GM18499 (cell line): ENCODE results near the gene MRPS24.
"Not testable (repeated sequence)": the region's sequence is repeated elsewhere in the genome, so short reads cannot be mapped to it uniquely, and the experiment has no call there.

Source experiments
- ATAC-seq: cut with Tn5 transposase; IDR thresholded peaks from one replicate; pipeline ENCODE4 v1.9.1; 2021; ENCODE audit warnings: moderate number of reproducible peaks; ENCODE audit not compliant: insufficient read depth, unreplicated experiment

The MRPS24 gene

GRCh38 chr7:43869006-43869866 lies at the start of gene MRPS24:
TSS of gene MRPS24 (minus strand) at chr7:43869517. CDS start at chr7:43869495, 22 bp downstream.
- peak; percentile 75 for ATAC-seq

- ATAC-seq = no peak
Measured at GRCh38 chr7:43915907-43916306, 46.6 kb upstream of the MRPS24 start.

GRCh38 chr7:43914795-43915194 lies 45.5 kb upstream of the MRPS24 start:
- no peak for ATAC-seq

GRCh38 chr7:43906331-43907010 lies 37.2 kb upstream of the MRPS24 start, which contains the start of gene URGCP:
TSS of gene URGCP (minus strand) at chr7:43906596. CDS start at chr7:43906575, 21 bp downstream.
- no peak for ATAC-seq

GRCh38 chr7:43905956-43906330 lies 36.6 kb upstream of the MRPS24 start:
- ATAC-seq = no peak

GRCh38 chr7:43905209-43905946 lies 36.1 kb upstream of the MRPS24 start:
- ATAC-seq = no peak

GRCh38 chr7:43904533-43905208 lies 35.4 kb upstream of the MRPS24 start:
- ATAC-seq = no peak

- no peak for ATAC-seq
Measured at GRCh38 chr7:43902542-43903054, 33.3 kb upstream of the MRPS24 start.

- ATAC-seq = not testable (repeated sequence)
Measured at GRCh38 chr7:43898571-43898970, 29.3 kb upstream of the MRPS24 start.

GRCh38 chr7:43895847-43896415 lies 26.6 kb upstream of the MRPS24 start:
- no peak for ATAC-seq

GRCh38 chr7:43891069-43891955 lies 22.0 kb upstream of the MRPS24 start:
- no peak for ATAC-seq

GRCh38 chr7:43890468-43890867 lies 21.2 kb upstream of the MRPS24 start:
- ATAC-seq = no peak

- ATAC-seq = no peak
Measured at GRCh38 chr7:43888993-43889945, 20.0 kb upstream of the MRPS24 start.

GRCh38 chr7:43884617-43885016 lies 15.3 kb upstream of the MRPS24 start:
- no peak for ATAC-seq

- no peak for ATAC-seq
Measured at GRCh38 chr7:43884209-43884608, 14.9 kb upstream of the MRPS24 start.

GRCh38 chr7:43880596-43880995 lies 11.3 kb upstream of the MRPS24 start:
- ATAC-seq = no peak

- no peak for ATAC-seq
Measured at GRCh38 chr7:43879477-43879876, 10.2 kb upstream of the MRPS24 start.

GRCh38 chr7:43878867-43879266 lies 9.6 kb upstream of the MRPS24 start:
- no peak for ATAC-seq
